ENCODE data around the gene LIG4.
A peak's percentile ranks its signal among the peaks of the same experiment; 100 is the strongest.

LIG4 gene

GRCh38 chr13:108194435-108194936, 20.9 kb downstream of the LIG4 start:
- no peak for DNase-seq (ENCODE audit: low spot score)

- no peak for DNase-seq (ENCODE audit: low spot score)
Measured at GRCh38 chr13:108193806-108194205, 21.5 kb downstream of the LIG4 start.

GRCh38 chr13:108190897-108191296, 24.4 kb downstream of the LIG4 start:
- DNase-seq (ENCODE audit: low spot score), result no peak

- DNase-seq (ENCODE audit: low spot score), result no peak
Measured at GRCh38 chr13:108188260-108188659, 27.1 kb downstream of the LIG4 start.

- no peak for DNase-seq (ENCODE audit: low spot score)
Measured at GRCh38 chr13:108185223-108185622, 30.1 kb downstream of the LIG4 start.

- DNase-seq (ENCODE audit: low spot score), result no peak
Measured at GRCh38 chr13:108182652-108183051, 32.7 kb downstream of the LIG4 start.

GRCh38 chr13:108178078-108178477, 37.3 kb downstream of the LIG4 start:
- no peak for DNase-seq (ENCODE audit: low spot score)

GRCh38 chr13:108176685-108177274, 38.6 kb downstream of the LIG4 start:
- peak; percentile 53 for DNase-seq (ENCODE audit: low spot score)

GRCh38 chr13:108168929-108169328, 46.4 kb downstream of the LIG4 start:
- DNase-seq (ENCODE audit: low spot score), result no peak

GRCh38 chr13:108166078-108166477, 49.3 kb downstream of the LIG4 start:
- DNase-seq (ENCODE audit: low spot score), result no peak

- no peak for DNase-seq (ENCODE audit: low spot score)
Measured at GRCh38 chr13:108158746-108159145, 56.6 kb downstream of the LIG4 start.
